ENCODE data around the gene SIRT5. TPM values are rescaled to one million over a fixed set of nuclear protein-coding genes. Genes with fewer than 3 reads are reported as not detected.
A peak's percentile ranks its signal among the peaks of the same experiment; 100 is the strongest.

SIRT5 gene
- total RNA-seq, 4 donors from 2014 or later: 7.5 to 13.1 (median 10.0) TPM

DNA sequence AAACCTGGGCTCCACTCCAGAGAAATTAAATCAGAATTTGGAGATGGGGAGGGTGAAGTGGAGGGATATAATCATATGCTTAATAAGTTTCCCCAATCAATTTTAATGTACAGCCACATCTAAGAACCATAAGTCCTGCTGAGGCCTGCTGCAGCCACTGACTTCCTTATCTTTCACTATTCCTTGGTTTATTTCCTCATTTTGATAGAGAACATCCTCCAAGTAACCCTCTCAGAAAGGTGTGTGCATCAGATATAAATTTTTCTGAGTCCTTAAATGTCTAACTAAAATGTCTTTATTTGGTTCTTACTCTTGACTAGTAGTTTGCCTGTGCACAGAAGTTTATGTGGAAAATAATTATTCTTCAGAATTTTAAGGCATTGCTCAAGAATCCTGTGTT, 23.7 kb upstream of the SIRT5 start:
- ATAC-seq: no peak
- no peak overlapping the region for H3K4me3 ChIP-seq
- H3K27ac ChIP-seq: no peak overlapping the region
- H3K36me3 ChIP-seq: no peaks in the 10 kb centered on the region
- H3K4me1 ChIP-seq: peaks cover 0 to 14% (median 0%) of the 10 kb centered on the region in 3 donors
- no peaks in the 10 kb centered on the region for H3K27me3 ChIP-seq
- TF ChIP-seq POLR2AphosphoS5 (IDR thresholded peaks at IDR 0.05) (no peak), EP300 (IDR thresholded peaks at IDR 0.05) (no peak), POLR2A (IDR thresholded peaks at IDR 0.05) (no peak)
- TF ChIP-seq, protein P1, sequence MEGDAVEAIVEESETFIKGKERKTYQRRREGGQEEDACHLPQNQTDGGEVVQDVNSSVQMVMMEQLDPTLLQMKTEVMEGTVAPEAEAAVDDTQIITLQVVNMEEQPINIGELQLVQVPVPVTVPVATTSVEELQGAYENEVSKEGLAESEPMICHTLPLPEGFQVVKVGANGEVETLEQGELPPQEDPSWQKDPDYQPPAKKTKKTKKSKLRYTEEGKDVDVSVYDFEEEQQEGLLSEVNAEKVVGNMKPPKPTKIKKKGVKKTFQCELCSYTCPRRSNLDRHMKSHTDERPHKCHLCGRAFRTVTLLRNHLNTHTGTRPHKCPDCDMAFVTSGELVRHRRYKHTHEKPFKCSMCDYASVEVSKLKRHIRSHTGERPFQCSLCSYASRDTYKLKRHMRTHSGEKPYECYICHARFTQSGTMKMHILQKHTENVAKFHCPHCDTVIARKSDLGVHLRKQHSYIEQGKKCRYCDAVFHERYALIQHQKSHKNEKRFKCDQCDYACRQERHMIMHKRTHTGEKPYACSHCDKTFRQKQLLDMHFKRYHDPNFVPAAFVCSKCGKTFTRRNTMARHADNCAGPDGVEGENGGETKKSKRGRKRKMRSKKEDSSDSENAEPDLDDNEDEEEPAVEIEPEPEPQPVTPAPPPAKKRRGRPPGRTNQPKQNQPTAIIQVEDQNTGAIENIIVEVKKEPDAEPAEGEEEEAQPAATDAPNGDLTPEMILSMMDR (IDR thresholded peaks at IDR 0.05): no peak
- no peaks in the 10 kb centered on the region for H3K9me3 ChIP-seq

DNA sequence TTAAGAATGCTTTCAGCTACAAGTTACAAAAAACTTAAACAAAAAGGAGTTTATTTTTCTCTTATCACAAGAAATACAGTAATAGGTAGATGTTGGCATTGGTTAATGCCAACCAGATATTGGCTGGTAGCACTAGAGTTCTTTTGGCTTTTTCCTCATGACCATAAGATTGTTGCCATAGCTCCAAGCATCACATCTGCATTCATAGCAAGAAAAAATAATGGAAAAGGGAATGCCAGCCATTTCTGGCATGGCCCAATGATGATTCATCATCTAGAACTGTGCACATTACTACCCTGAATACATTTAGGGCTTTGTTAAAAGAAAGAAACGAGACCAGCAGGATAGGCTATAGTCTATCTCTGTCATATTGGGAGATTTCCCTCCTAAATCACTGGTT, 20.8 kb upstream of the SIRT5 start:
- Histone ChIP-seq H3K36me3 (no peaks in the 10 kb centered on the region), H3K9me3 (no peaks in the 10 kb centered on the region), H3K27ac (no peak overlapping the region), H3K27me3 (no peaks in the 10 kb centered on the region), H3K4me1 (peaks cover 0 to 23% (median 0%) of the 10 kb centered on the region in 3 donors), H3K4me3 (no peak overlapping the region)
- TF ChIP-seq POLR2A (IDR thresholded peaks at IDR 0.05): no peak
- no peak for TF ChIP-seq POLR2AphosphoS5 (IDR thresholded peaks at IDR 0.05)
- TF ChIP-seq, protein P1 (IDR thresholded peaks at IDR 0.05): no peak
- TF ChIP-seq EP300 (IDR thresholded peaks at IDR 0.05): no peak
- 89 to 91% methylated on average over 1 of the region's 1 CpG for WGBS, 2 donors (ENCODE audit: low coverage in 1 of 2)
- no peak for ATAC-seq

DNA sequence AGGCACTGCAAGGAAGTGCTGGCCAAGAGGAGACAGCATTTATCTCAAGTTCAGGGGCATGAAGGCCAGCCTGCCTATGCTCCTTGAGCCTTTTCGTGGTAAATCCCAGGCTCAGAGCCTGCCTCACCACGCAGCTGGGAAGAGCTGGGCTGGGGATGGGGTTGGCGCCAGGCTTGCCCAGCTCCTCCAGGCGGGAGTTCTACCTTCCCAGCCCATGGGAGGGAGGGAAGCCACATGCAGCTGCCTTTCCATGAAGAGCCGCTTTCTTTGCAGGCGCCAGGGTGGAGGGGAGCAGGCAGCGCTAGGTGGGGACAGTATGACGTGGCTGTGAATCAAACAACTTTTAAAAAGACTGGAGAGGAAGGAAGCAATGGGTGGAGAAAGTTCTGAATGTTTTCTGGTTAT, 19.5 kb upstream of the SIRT5 start:
- Histone ChIP-seq H3K27ac (peak overlapping the region in 3 of 4 donors; percentile 48 to 63 (median 53)), H3K27me3 (no peaks in the 10 kb centered on the region), H3K9me3 (no peaks in the 10 kb centered on the region), H3K36me3 (no peaks in the 10 kb centered on the region), H3K4me1 (peaks cover 0 to 31% (median 0%) of the 10 kb centered on the region in 3 donors), H3K4me3 (no peak overlapping the region)
- ATAC-seq: peak; percentile 57
- WGBS, 2 donors (ENCODE audit: low coverage in 1 of 2): 15 to 18% methylated on average over 2 to 5 of the region's 8 CpGs
- no peak for TF ChIP-seq EP300 (IDR thresholded peaks at IDR 0.05)
- TF ChIP-seq, protein P1 (IDR thresholded peaks at IDR 0.05): no peak
- no peak for TF ChIP-seq POLR2AphosphoS5 (IDR thresholded peaks at IDR 0.05)
- TF ChIP-seq POLR2A (IDR thresholded peaks at IDR 0.05): no peak

DNA sequence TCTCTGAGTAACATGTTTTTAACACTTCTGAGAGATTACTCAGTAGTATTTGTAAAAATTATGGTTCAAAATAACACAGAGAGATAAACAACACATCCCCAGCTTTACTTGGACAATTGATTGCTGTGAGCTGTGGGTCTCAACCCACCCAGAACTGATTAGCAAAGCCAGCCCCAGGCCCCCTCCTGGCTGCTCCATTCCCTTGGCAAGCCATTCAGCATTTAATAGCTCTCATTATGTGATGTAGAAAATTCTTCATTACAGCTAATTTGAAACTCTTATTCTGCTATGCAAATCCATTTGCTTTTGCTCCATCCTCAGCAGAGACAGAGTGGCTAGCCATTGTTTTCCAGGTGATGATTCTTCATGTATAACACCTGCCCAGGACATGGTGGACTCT, 16.6 kb upstream of the SIRT5 start:
- no peak for ATAC-seq
- H3K4me1 ChIP-seq: peaks cover 0 to 31% (median 0%) of the 10 kb centered on the region in 3 donors
- no peak overlapping the region for H3K27ac ChIP-seq
- no peaks in the 10 kb centered on the region for H3K36me3 ChIP-seq
- no peaks in the 10 kb centered on the region for H3K27me3 ChIP-seq
- no peak overlapping the region for H3K4me3 ChIP-seq
- no peak for TF ChIP-seq POLR2AphosphoS5 (IDR thresholded peaks at IDR 0.05)
- no peak for TF ChIP-seq POLR2A (IDR thresholded peaks at IDR 0.05)
- TF ChIP-seq, protein P1 (IDR thresholded peaks at IDR 0.05): no peak
- no peak for TF ChIP-seq EP300 (IDR thresholded peaks at IDR 0.05)
- no peaks in the 10 kb centered on the region for H3K9me3 ChIP-seq

DNA sequence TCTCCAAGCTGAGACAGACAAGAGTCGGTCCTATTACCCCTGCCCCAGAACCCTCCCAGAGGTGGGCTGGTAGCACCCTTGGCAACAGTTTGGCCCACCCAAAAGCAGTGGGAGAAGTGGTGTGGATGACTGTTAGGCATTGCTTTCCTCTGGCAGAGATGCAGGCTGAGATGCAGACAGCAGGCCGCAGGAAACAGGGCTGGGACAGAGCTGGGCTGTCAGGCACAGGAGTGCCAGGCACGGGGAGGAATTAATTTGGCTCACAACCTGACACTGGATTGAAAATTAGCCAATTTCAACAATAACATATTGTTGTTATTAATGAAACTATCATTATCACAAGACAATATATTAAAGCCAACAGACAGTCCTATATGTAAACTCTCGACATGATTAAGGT, 15.7 kb upstream of the SIRT5 start:
- ATAC-seq: no peak
- peak overlapping the region in 3 of 4 donors; percentile 13 to 17 (median 17) for H3K27ac ChIP-seq
- WGBS, 2 donors (ENCODE audit: low coverage in 1 of 2): 26 to 58% methylated on average over 3 to 4 of the region's 4 CpGs
- no peak overlapping the region for H3K4me3 ChIP-seq
- H3K4me1 ChIP-seq: peaks cover 0 to 31% (median 0%) of the 10 kb centered on the region in 3 donors
- no peak for TF ChIP-seq POLR2A (IDR thresholded peaks at IDR 0.05)
- no peak for TF ChIP-seq POLR2AphosphoS5 (IDR thresholded peaks at IDR 0.05)
- TF ChIP-seq EP300 (IDR thresholded peaks at IDR 0.05): no peak
- TF ChIP-seq, protein P1 (IDR thresholded peaks at IDR 0.05): no peak
- no peaks in the 10 kb centered on the region for H3K9me3 ChIP-seq
- no peaks in the 10 kb centered on the region for H3K27me3 ChIP-seq
- H3K36me3 ChIP-seq: no peaks in the 10 kb centered on the region

Measured in gastroesophageal sphincter (tissue), 4 donors.